GM19238 (cell line): ENCODE data around the gene ERI3.

ENCODE experiments used
- DNase-seq: peaks from one replicate; pipeline ENCODE4 v3.0.0; 2011; ENCODE audit warnings: low spot score; ENCODE audit not compliant: insufficient read length

The ERI3 gene

GRCh38 chr1:44237721-44238457 lies 117.2 kb downstream of the ERI3 start:
- peak; percentile 75 for DNase-seq

GRCh38 chr1:44236490-44237272 lies 118.4 kb downstream of the ERI3 start:
- no peak for DNase-seq

- no peak for DNase-seq
Observed at GRCh38 chr1:44235808-44236207, 119.2 kb downstream of the ERI3 start.

GRCh38 chr1:44233593-44233992 lies 121.5 kb downstream of the ERI3 start:
- no peak for DNase-seq

- DNase-seq: no peak
Observed at GRCh38 chr1:44230796-44231195, 124.3 kb downstream of the ERI3 start.

- DNase-seq: no peak
Observed at GRCh38 chr1:44229435-44230167, 125.5 kb downstream of the ERI3 start.

- DNase-seq: no peak
Observed at GRCh38 chr1:44228218-44228617, 126.8 kb downstream of the ERI3 start.

GRCh38 chr1:44227211-44227610 lies 127.8 kb downstream of the ERI3 start:
- DNase-seq: no peak

- no peak for DNase-seq
Observed at GRCh38 chr1:44225761-44226160, 129.3 kb downstream of the ERI3 start.

- no peak for DNase-seq
Observed at GRCh38 chr1:44223187-44223610, 131.9 kb downstream of the ERI3 start.

GRCh38 chr1:44222397-44223186 lies 132.5 kb downstream of the ERI3 start:
- no peak for DNase-seq

GRCh38 chr1:44221769-44222168 lies 133.3 kb downstream of the ERI3 start:
- DNase-seq: no peak

GRCh38 chr1:44220755-44221154 lies 134.3 kb downstream of the ERI3 start:
- no peak for DNase-seq

GRCh38 chr1:44220001-44220751 lies 134.9 kb downstream of the ERI3 start:
- no peak for DNase-seq

- DNase-seq: no peak
Observed at GRCh38 chr1:44219301-44219626, 135.8 kb downstream of the ERI3 start.

GRCh38 chr1:44218503-44219300 lies 136.4 kb downstream of the ERI3 start:
- no peak for DNase-seq

- DNase-seq: peak; percentile 59
Observed at GRCh38 chr1:44217809-44218410, 137.1 kb downstream of the ERI3 start.

GRCh38 chr1:44213222-44214112 lies 141.6 kb downstream of the ERI3 start, which contains the start of gene DMAP1:
DMAP1 (plus strand) TSS chr1:44213471; CDS start chr1:44213754, 283 bp downstream.
- peak; percentile 51 for DNase-seq
